ENCODE measurements around the gene CLNS1A. TPM values are rescaled to one million over a fixed set of nuclear protein-coding genes. Genes with fewer than 3 reads are reported as not detected.

CLNS1A gene
- total RNA-seq, 1 experiment from 2014 or later, result 147 TPM

- no peak for TF ChIP-seq CBFB (CRISPR knock-in tag; IDR thresholded peaks at IDR 0.05; ENCODE audit: low read depth)
- no peak for TF ChIP-seq TCF7 (CRISPR knock-in tag; IDR thresholded peaks at IDR 0.05; ENCODE audit: low read depth)
- TF ChIP-seq GTF2I (CRISPR knock-in tag; conservative IDR thresholded peaks at IDR 0.05), result no peak
- no peak for TF ChIP-seq NFYB (CRISPR knock-in tag; conservative IDR thresholded peaks at IDR 0.05; ENCODE audit: low read depth)
- no peak for TF ChIP-seq E2F5 (CRISPR knock-in tag; IDR thresholded peaks at IDR 0.05)
- no peak for TF ChIP-seq NFE2L1 (CRISPR knock-in tag; IDR thresholded peaks at IDR 0.05)
- TF ChIP-seq PRRX2 (CRISPR knock-in tag; IDR thresholded peaks at IDR 0.05), result no peak
- no peak for TF ChIP-seq HMGA2 (CRISPR knock-in tag; IDR thresholded peaks at IDR 0.05)
- TF ChIP-seq RORB (CRISPR knock-in tag; IDR thresholded peaks at IDR 0.05), result no peak
Observed at GRCh38 chr11:77568306-77568705, 69.3 kb downstream of the CLNS1A start (continued).

Other genes with a start within 250 kb of the CLNS1A start
- 160 to 191 TPM (median 166 TPM) in 3 replicates for gene PAK1, start 163.7 kb downstream of the CLNS1A start, total RNA-seq (2021)
- 0.99 to 1.6 TPM (median 1.2 TPM) in 3 replicates for gene AQP11, start 47.8 kb downstream of the CLNS1A start, total RNA-seq (2021)
- 71.3 to 79.8 TPM (median 72.8 TPM) in 3 replicates for gene RSF1, start 182.9 kb upstream of the CLNS1A start, total RNA-seq (2021)
- gene AAMDC, start 183.3 kb upstream of the CLNS1A start, total RNA-seq (2021), result 22.8 to 29.9 TPM (median 28.2 TPM) in 3 replicates

Data from WTC11 (cell line).